GM12878 (cell line): ENCODE data around the gene CENPP. TPM values are rescaled to one million over a fixed set of nuclear protein-coding genes. Genes with fewer than 3 reads are reported as not detected.

Source experiments
- ATAC-seq: fragments of 200-7000 bp; cut with Tn5 transposase; 3 replicates; pipeline ENCODE4 v1.9.1; 2020; ENCODE audit warnings: mild to moderate bottlenecking, moderate library complexity
- BruUV-seq: library from RNA; stranded (reverse); fragments of 400-500 nt; replicated peaks from 2 replicates; lab custom pipeline; 2021; lab: Mats Ljungman, UMichigan
- CTCF ChIA-PET: fragments of 300-600 bp; sonication (Branson Sonifier 250); formaldehyde crosslinking; extraction: SDS; loops from one replicate; lab custom pipeline; 2021; ENCODE audit warnings: inconsistent platforms; lab: Yijun Ruan, JAX
- POLR2A ChIA-PET: fragments of 350-600 bp; formaldehyde crosslinking; extraction: SDS; loops from one replicate; lab custom pipeline; 2021; ENCODE audit warnings: inconsistent platforms; lab: Charles Lee
- RAD21 ChIA-PET: fragments of 300-600 bp; sonication (Branson Sonifier 250); formaldehyde crosslinking; loops from one replicate; lab custom pipeline; 2023; ENCODE audit warnings: antibody characterized with exemption; ENCODE audit not compliant: unreplicated experiment; lab: Charles Lee
- SMC1A ChIA-PET: fragments of 300-600 bp; sonication (Branson Sonifier 250); formaldehyde crosslinking; loops from one replicate; lab custom pipeline; 2023; ENCODE audit not compliant: unreplicated experiment, uncharacterized antibody; lab: Charles Lee
- DNase-seq: peaks from one replicate; pipeline ENCODE4 v3.0.0-alpha.2; 2011; ENCODE audit warnings: low read depth, low spot score
- FAIRE-seq: peaks from 3 replicates; lab custom pipeline; 2011; peaks lifted over from hg19 to GRCh38; lab: Jason Lieb, UNC
- H2AFZ ChIP-seq: 2 replicates; pipeline ENCODE4 v1.6.0; 2011; ENCODE audit warnings: low read depth, low read length, control low read depth; ENCODE audit not compliant: control insufficient read depth
- H3K27ac ChIP-seq: 2 replicates; pipeline ENCODE4 v1.5.1; 2011; ENCODE audit warnings: control low read depth; ENCODE audit not compliant: control insufficient read depth, insufficient read depth
- H3K27me3 ChIP-seq, 2 experiments: replicated peaks in 1 of 2; 2 replicates each; pipeline versions ENCODE4 v1.6.0 to v1.6.1; 2011; ENCODE audit warnings: low read length in 1 of 2; ENCODE audit not compliant: control insufficient read depth in 2 of 2, insufficient read depth in 2 of 2
- H3K36me3 ChIP-seq, 2 experiments: 2 replicates each; pipeline ENCODE4 v1.5.1; 2011; ENCODE audit warnings: low read length in 1 of 2; ENCODE audit not compliant: control insufficient read depth in 2 of 2, insufficient read depth in 2 of 2
- H3K4me1 ChIP-seq: 2 replicates; pipeline ENCODE4 v1.6.1; 2011; ENCODE audit warnings: mild to moderate bottlenecking, low read length, moderate library complexity, mixed read lengths; ENCODE audit not compliant: control insufficient read depth, insufficient read depth
- H3K4me2 ChIP-seq: 2 replicates; pipeline ENCODE4 v1.6.0; 2011; ENCODE audit warnings: control low read depth; ENCODE audit not compliant: control insufficient read depth, insufficient read depth
- H3K4me3 ChIP-seq: fragments of 200-600 bp; sonication (generic); 2 replicates; pipeline ENCODE4 v1.5.1; 2016
- H3K79me2 ChIP-seq: 2 replicates; pipeline ENCODE4 v1.6.0; 2011; ENCODE audit warnings: low read length; ENCODE audit not compliant: control insufficient read depth, insufficient read depth
- H3K9ac ChIP-seq: 2 replicates; pipeline ENCODE4 v1.8.0; 2011; ENCODE audit warnings: low read length, control low read depth, mixed read lengths; ENCODE audit not compliant: control insufficient read depth, insufficient read depth
- H3K9me3 ChIP-seq: replicated peaks from 3 replicates; pipeline ENCODE4 v1.5.1; 2011; ENCODE audit warnings: mild to moderate bottlenecking, low read length; ENCODE audit not compliant: control insufficient read depth, insufficient read depth
- H4K20me1 ChIP-seq: 2 replicates; pipeline ENCODE4 v1.6.0; 2011; ENCODE audit not compliant: control insufficient read depth, insufficient read depth
- BMI1 ChIP-seq: fragments of 450-650 bp; IDR thresholded peaks from 2 replicates; pipeline ENCODE4 v1.6.1; 2016; ENCODE audit warnings: mild to moderate bottlenecking, moderate library complexity, borderline replicate concordance
- CBFB ChIP-seq: IDR thresholded peaks from 2 replicates; pipeline ENCODE4 v1.6.1; 2016; ENCODE audit warnings: antibody characterized with exemption, low read depth
- E2F8 ChIP-seq: fragments of 450-650 bp; IDR thresholded peaks from 2 replicates; pipeline ENCODE4 v1.6.1; 2018; ENCODE audit warnings: mild to moderate bottlenecking, low read depth, moderate library complexity; ENCODE audit not compliant: partially characterized antibody
- MAX ChIP-seq: IDR thresholded peaks from 2 replicates; pipeline ENCODE4 v1.6.1; 2012; ENCODE audit warnings: low read depth, low read length, improper control_type of control experiment
- NBN ChIP-seq: fragments of 450-650 bp; IDR thresholded peaks from 2 replicates; pipeline ENCODE4 v1.6.1; 2016
- RAD21 ChIP-seq: IDR thresholded peaks from 2 replicates; pipeline ENCODE4 v1.6.1; 2011; ENCODE audit warnings: mild to moderate bottlenecking, low read depth, low read length, moderate library complexity; ENCODE audit not compliant: insufficient read depth
- RAD51 ChIP-seq: fragments of 450-650 bp; IDR thresholded peaks from 2 replicates; pipeline ENCODE4 v1.6.1; 2016; ENCODE audit warnings: moderate library complexity, mild to moderate bottlenecking, inconsistent platforms
- SMAD1 ChIP-seq: fragments of 450-650 bp; IDR thresholded peaks from 2 replicates; pipeline ENCODE4 v1.6.1; 2018; ENCODE audit warnings: mild to moderate bottlenecking, low read depth; ENCODE audit not compliant: partially characterized antibody
- STAT1 ChIP-seq: fragments of 450-650 bp; conservative IDR thresholded peaks from 2 replicates; pipeline ENCODE4 v1.6.1; 2014; ENCODE audit warnings: antibody characterized with exemption, mild to moderate bottlenecking
- ZZZ3 ChIP-seq: IDR thresholded peaks from 2 replicates; pipeline ENCODE4 v1.6.1; 2011; ENCODE audit warnings: low read depth; ENCODE audit not compliant: control insufficient read depth, insufficient read length
- whole genome bisulfite sequencing: methylation state at CpG from one replicate; pipeline ENCODE4 v1.1.6; 2016; ENCODE audit warnings: low lambda C conversion rate; ENCODE audit not compliant: insufficient replicate concordance, insufficient coverage; ENCODE audit errors: missing lambda C conversion rate; 5-methylcytosine and 5-hydroxymethylcytosine counted together
- in situ Hi-C: fragments of 300-500 bp; cut with MboI; formaldehyde crosslinking; loops from 9 replicates; pipeline ENCODE4 v1.14.3; 2018; ENCODE audit warnings: mixed read lengths
- intact Hi-C: fragments of 100-400 bp; cut with micrococcal nuclease; formaldehyde crosslinking; loops from one replicate; pipeline ENCODE4 v1.14.2; 2022; ENCODE audit not compliant: unreplicated experiment
- polyA plus RNA-seq, 11 experiments: library from polyadenylated mRNA; depleted of rRNA in 4 of 11; unstranded in 6 of 11; stranded (reverse) in 5 of 11; fragments of >200 nt; fragmentation: Nextera tagmentation in 4 of 11; fragmentation: Illumina TruSeq in 1 of 11; extraction: Ambion mirVana in 4 of 11; extraction: Trizol in 1 of 11; gene quantifications; 1 replicate in 1 of 11; 2 replicates in 10 of 11; pipeline versions ENCODE4 v1.2.1 to v1.2.3, GENCODE V29; 2011 to 2016; ENCODE audit warnings: inconsistent platforms in 2 of 11, missing spikeins in 2 of 11, low read depth in 1 of 11
- total RNA-seq, 4 experiments: library from RNA; depleted of rRNA in 3 of 4; stranded (reverse); fragments of >200 nt in 3 of 4; fragmentation: Illumina TruSeq in 1 of 4; extraction: Trizol in 1 of 4; gene quantifications; 2 replicates each; pipeline versions ENCODE4 v1.2.1 to v1.2.3, GENCODE V29; 2013 to 2021

The CENPP gene
- total and polyA plus RNA-seq, 10 of the 15 experiments (the other 5 are each of a cell fraction or from before 2014, with no cell fraction given): 9.4 to 31.4 (median 19.8) TPM

- TF ChIP-seq RAD51 (no peak), SMAD1 (no peak), E2F8 (no peak), STAT1 (no peak), CBFB (no peak)
Observed at GRCh38 chr9:92645041-92645440, 319.3 kb downstream of the CENPP start (continued).

- peaks cover 14 to 29% of the 10 kb centered on the region in 2 experiments for H3K36me3 ChIP-seq
- FAIRE-seq: no peak
Observed at GRCh38 chr9:92647671-92648473, 322.1 kb downstream of the CENPP start.

More at GRCh38 chr9:92647671-92648473, 322.1 kb downstream of the CENPP start:
- intact Hi-C loops (no loop called here), in situ Hi-C loops (no loop called here)
- no peak for DNase-seq
- CTCF ChIA-PET: interaction anchor here (1.0 kb wide), 1 partner anchor 50 kb away, joined by 3 read pairs; no protein-coding TSS in a partner anchor
- Histone ChIP-seq H4K20me1 (no peaks in the 10 kb centered on the region), H2AFZ (no peak overlapping the region), H3K79me2 (no peaks in the 10 kb centered on the region), H3K27me3 (no peaks in the 10 kb centered on the region), H3K4me2 (no peak overlapping the region), H3K9me3 (no peaks in the 10 kb centered on the region; the same call in 2 of the 3 replicates), H3K4me1 (no peaks in the 10 kb centered on the region), H3K27ac (no peak overlapping the region), H3K4me3 (no peak overlapping the region), H3K9ac (no peak overlapping the region)
- RAD21 ChIA-PET: interaction anchor here (1.0 kb wide), 1 partner anchor 509 kb away, joined by 3 read pairs; no protein-coding TSS in a partner anchor
- BruUV-seq: no TSS peak
- TF ChIP-seq MAX: no peak
- no peak for TF ChIP-seq NBN
- TF ChIP-seq RAD21: no peak
- TF ChIP-seq ZZZ3: no peak
- no peak for TF ChIP-seq BMI1
- POLR2A ChIA-PET: no interaction called here
- 90% methylated on average over 11 of the region's 11 CpGs for WGBS
- SMC1A ChIA-PET: interaction anchor here (0.7 kb wide), 1 partner anchor 320 kb away, joined by 3 read pairs; no protein-coding TSS in a partner anchor
- no peak for ATAC-seq
